MM.1S (cell line): Measurements from ENCODE around the gene HSD17B8.

Experiments used
- CTCF ChIP-seq: fragments of 300-600 bp; sonication (generic); IDR thresholded peaks from 2 replicates; pipeline ENCODE4 v1.5.1; 2016; ENCODE audit warnings: antibody characterized with exemption, low read length, mixed read lengths
- EZH2 ChIP-seq: fragments of 300-600 bp; sonication (generic); optimal IDR thresholded peaks from 2 replicates; pipeline ENCODE3; 2017; ENCODE audit warnings: low read depth, mild to moderate bottlenecking, antibody characterized with exemption, low read length, mixed read lengths
- EZH2phosphoT487 ChIP-seq: fragments of 300-600 bp; sonication (generic); IDR thresholded peaks from 2 replicates; pipeline ENCODE4 v1.6.1; 2018; ENCODE audit warnings: antibody characterized with exemption, low read length

- TF ChIP-seq CTCF (no peak), EZH2 (no peak), EZH2phosphoT487 (no peak)
Observed at GRCh38 chr6:33175436-33176069, 28.9 kb upstream of the HSD17B8 start.
